ENCODE results near the gene GRIK4.
"Not testable (repeated sequence)": the region's sequence is repeated elsewhere in the genome, so short reads cannot be mapped to it uniquely, and the experiment has no call there.

Gene GRIK4

GRCh38 chr11:120780239-120780638, 268.7 kb downstream of the GRIK4 start:
- Histone ChIP-seq H3K4me1 (ENCODE audit: control insufficient read depth, insufficient read depth, low read length) (peaks cover 50% of the 10 kb centered on the region), H3K36me3 (ENCODE audit: control insufficient read depth, insufficient read depth, low read length) (no peaks in the 10 kb centered on the region), H3K9me3 (ENCODE audit: control insufficient read depth, low read length) (no peaks in the 10 kb centered on the region), H3K4me3 (ENCODE audit: insufficient read depth, low read depth, low read length) (no peak overlapping the region), H3K27ac (ENCODE audit: insufficient read depth, low read depth, low read length, poor library complexity, severe bottlenecking) (no peak overlapping the region), H3K27me3 (ENCODE audit: control insufficient read depth, insufficient read depth, low read length, poor library complexity, severe bottlenecking) (no peaks in the 10 kb centered on the region)
- 87 to 94% methylated on average over 2 of the region's 2 CpGs for WGBS, 2 experiments

- Histone ChIP-seq H3K4me1 (ENCODE audit: control insufficient read depth, insufficient read depth, low read length) (peaks cover 37% of the 10 kb centered on the region), H3K9me3 (ENCODE audit: control insufficient read depth, low read length) (no peaks in the 10 kb centered on the region), H3K27ac (ENCODE audit: insufficient read depth, low read depth, low read length, poor library complexity, severe bottlenecking) (no peak overlapping the region), H3K36me3 (ENCODE audit: control insufficient read depth, insufficient read depth, low read length) (no peaks in the 10 kb centered on the region), H3K4me3 (ENCODE audit: insufficient read depth, low read depth, low read length) (no peak overlapping the region), H3K27me3 (ENCODE audit: control insufficient read depth, insufficient read depth, low read length, poor library complexity, severe bottlenecking) (no peaks in the 10 kb centered on the region)
- 92 to 93% methylated on average over 8 of the region's 8 CpGs for WGBS, 2 experiments
Measured at GRCh38 chr11:120781486-120782120, 270.1 kb downstream of the GRIK4 start.

GRCh38 chr11:120784566-120785251, 273.2 kb downstream of the GRIK4 start:
- Histone ChIP-seq H3K27ac (ENCODE audit: insufficient read depth, low read depth, low read length, poor library complexity, severe bottlenecking) (no peak overlapping the region), H3K27me3 (ENCODE audit: control insufficient read depth, insufficient read depth, low read length, poor library complexity, severe bottlenecking) (no peaks in the 10 kb centered on the region), H3K36me3 (ENCODE audit: control insufficient read depth, insufficient read depth, low read length) (no peaks in the 10 kb centered on the region), H3K4me1 (ENCODE audit: control insufficient read depth, insufficient read depth, low read length) (peaks cover 19% of the 10 kb centered on the region), H3K9me3 (ENCODE audit: control insufficient read depth, low read length) (no peaks in the 10 kb centered on the region), H3K4me3 (ENCODE audit: insufficient read depth, low read depth, low read length) (no peak overlapping the region)
- 91 to 94% methylated on average over 12 of the region's 12 CpGs for WGBS, 2 experiments

GRCh38 chr11:120785576-120785975, 274.0 kb downstream of the GRIK4 start:
- Histone ChIP-seq H3K4me3 (ENCODE audit: insufficient read depth, low read depth, low read length) (no peak overlapping the region), H3K27ac (ENCODE audit: insufficient read depth, low read depth, low read length, poor library complexity, severe bottlenecking) (no peak overlapping the region), H3K9me3 (ENCODE audit: control insufficient read depth, low read length) (no peaks in the 10 kb centered on the region), H3K36me3 (ENCODE audit: control insufficient read depth, insufficient read depth, low read length) (no peaks in the 10 kb centered on the region), H3K27me3 (ENCODE audit: control insufficient read depth, insufficient read depth, low read length, poor library complexity, severe bottlenecking) (no peaks in the 10 kb centered on the region), H3K4me1 (ENCODE audit: control insufficient read depth, insufficient read depth, low read length) (peaks cover 19% of the 10 kb centered on the region)
- WGBS, 2 experiments: 90 to 91% methylated on average over 9 of the region's 9 CpGs

GRCh38 chr11:120786206-120786735, 274.7 kb downstream of the GRIK4 start:
- H3K4me3 ChIP-seq (ENCODE audit: insufficient read depth, low read depth, low read length): no peak overlapping the region
- no peaks in the 10 kb centered on the region for H3K9me3 ChIP-seq (ENCODE audit: control insufficient read depth, low read length)
- no peaks in the 10 kb centered on the region for H3K36me3 ChIP-seq (ENCODE audit: control insufficient read depth, insufficient read depth, low read length)
- no peaks in the 10 kb centered on the region for H3K27me3 ChIP-seq (ENCODE audit: control insufficient read depth, insufficient read depth, low read length, poor library complexity, severe bottlenecking)
- WGBS, 2 experiments: 91 to 94% methylated on average over 4 of the region's 4 CpGs
- no peak overlapping the region for H3K27ac ChIP-seq (ENCODE audit: insufficient read depth, low read depth, low read length, poor library complexity, severe bottlenecking)
- peaks cover 19% of the 10 kb centered on the region for H3K4me1 ChIP-seq (ENCODE audit: control insufficient read depth, insufficient read depth, low read length)

- H3K27me3 ChIP-seq (ENCODE audit: control insufficient read depth, insufficient read depth, low read length, poor library complexity, severe bottlenecking); H3K27ac ChIP-seq (ENCODE audit: insufficient read depth, low read depth, low read length, poor library complexity, severe bottlenecking); H3K4me3 ChIP-seq (ENCODE audit: insufficient read depth, low read depth, low read length); H3K9me3 ChIP-seq (ENCODE audit: control insufficient read depth, low read length); H3K36me3 ChIP-seq (ENCODE audit: control insufficient read depth, insufficient read depth, low read length): not testable (repeated sequence)
- WGBS, 2 experiments: 92 to 94% methylated on average over 9 of the region's 9 CpGs
- peaks cover 19% of the 10 kb centered on the region for H3K4me1 ChIP-seq (ENCODE audit: control insufficient read depth, insufficient read depth, low read length)
Measured at GRCh38 chr11:120787224-120787623, 275.7 kb downstream of the GRIK4 start.

GRCh38 chr11:120789391-120789790, 277.8 kb downstream of the GRIK4 start:
- no peaks in the 10 kb centered on the region for H3K36me3 ChIP-seq (ENCODE audit: control insufficient read depth, insufficient read depth, low read length)
- H3K27ac ChIP-seq (ENCODE audit: insufficient read depth, low read depth, low read length, poor library complexity, severe bottlenecking): no peak overlapping the region
- H3K9me3 ChIP-seq (ENCODE audit: control insufficient read depth, low read length): no peaks in the 10 kb centered on the region
- WGBS, 2 experiments: 91 to 92% methylated on average over 9 of the region's 9 CpGs
- H3K4me3 ChIP-seq (ENCODE audit: insufficient read depth, low read depth, low read length): no peak overlapping the region
- H3K27me3 ChIP-seq (ENCODE audit: control insufficient read depth, insufficient read depth, low read length, poor library complexity, severe bottlenecking): no peaks in the 10 kb centered on the region
- peaks cover 1% of the 10 kb centered on the region for H3K4me1 ChIP-seq (ENCODE audit: control insufficient read depth, insufficient read depth, low read length)

GRCh38 chr11:120792306-120792705, 280.8 kb downstream of the GRIK4 start:
- WGBS, 2 experiments: 91 to 93% methylated on average over 7 of the region's 7 CpGs
- no peak overlapping the region for H3K27ac ChIP-seq (ENCODE audit: insufficient read depth, low read depth, low read length, poor library complexity, severe bottlenecking)
- no peaks in the 10 kb centered on the region for H3K27me3 ChIP-seq (ENCODE audit: control insufficient read depth, insufficient read depth, low read length, poor library complexity, severe bottlenecking)
- H3K9me3 ChIP-seq (ENCODE audit: control insufficient read depth, low read length): no peaks in the 10 kb centered on the region
- H3K4me3 ChIP-seq (ENCODE audit: insufficient read depth, low read depth, low read length): no peak overlapping the region
- H3K36me3 ChIP-seq (ENCODE audit: control insufficient read depth, insufficient read depth, low read length): no peaks in the 10 kb centered on the region
- peaks cover 2% of the 10 kb centered on the region for H3K4me1 ChIP-seq (ENCODE audit: control insufficient read depth, insufficient read depth, low read length)

- Histone ChIP-seq H3K36me3 (ENCODE audit: control insufficient read depth, insufficient read depth, low read length) (no peaks in the 10 kb centered on the region), H3K27me3 (ENCODE audit: control insufficient read depth, insufficient read depth, low read length, poor library complexity, severe bottlenecking) (no peaks in the 10 kb centered on the region), H3K27ac (ENCODE audit: insufficient read depth, low read depth, low read length, poor library complexity, severe bottlenecking) (no peak overlapping the region), H3K9me3 (ENCODE audit: control insufficient read depth, low read length) (no peaks in the 10 kb centered on the region), H3K4me1 (ENCODE audit: control insufficient read depth, insufficient read depth, low read length) (peaks cover 4% of the 10 kb centered on the region), H3K4me3 (ENCODE audit: insufficient read depth, low read depth, low read length) (no peak overlapping the region)
- WGBS, 2 experiments: 91 to 93% methylated on average over 5 of the region's 5 CpGs
Measured at GRCh38 chr11:120793150-120793549, 281.6 kb downstream of the GRIK4 start.

GRCh38 chr11:120793806-120794479, 282.4 kb downstream of the GRIK4 start:
- Histone ChIP-seq H3K27ac (ENCODE audit: insufficient read depth, low read depth, low read length, poor library complexity, severe bottlenecking) (no peak overlapping the region), H3K4me3 (ENCODE audit: insufficient read depth, low read depth, low read length) (no peak overlapping the region), H3K4me1 (ENCODE audit: control insufficient read depth, insufficient read depth, low read length) (peaks cover 6% of the 10 kb centered on the region), H3K9me3 (ENCODE audit: control insufficient read depth, low read length) (no peaks in the 10 kb centered on the region), H3K27me3 (ENCODE audit: control insufficient read depth, insufficient read depth, low read length, poor library complexity, severe bottlenecking) (no peaks in the 10 kb centered on the region), H3K36me3 (ENCODE audit: control insufficient read depth, insufficient read depth, low read length) (no peaks in the 10 kb centered on the region)
- WGBS, 2 experiments: 95 to 96% methylated on average over 14 of the region's 14 CpGs
